Mesenchymal stem cell (in vitro differentiated cells and primary cell): ENCODE measurements around the gene OR4D10.

Experiments
- DNase-seq: peaks from one replicate; pipeline ENCODE4 v3.0.0-alpha.2; 2013
- H2AFZ ChIP-seq: one replicate; pipeline ENCODE4 v1.6.1; 2013; ENCODE audit warnings: low read depth, mild to moderate bottlenecking, control low read depth, inconsistent platforms, low read length, moderate library complexity
- H2AK5ac ChIP-seq: 2 replicates; pipeline ENCODE4 v1.6.1; 2013; ENCODE audit warnings: low read length, moderate library complexity, mild to moderate bottlenecking, inconsistent platforms; ENCODE audit not compliant: severe bottlenecking
- H2BK120ac ChIP-seq: one replicate; pipeline ENCODE4 v1.6.1; 2013; ENCODE audit warnings: low read depth, mild to moderate bottlenecking, inconsistent platforms, low read length, moderate library complexity
- H2BK12ac ChIP-seq, 2 experiments: one replicate each; pipeline ENCODE4 v1.6.1; 2013; ENCODE audit warnings: inconsistent platforms in 2 of 2, low read length in 2 of 2, mild to moderate bottlenecking in 2 of 2, moderate library complexity in 2 of 2, control low read depth in 1 of 2
- H2BK15ac ChIP-seq: one replicate; pipeline ENCODE4 v1.6.1; 2013; ENCODE audit warnings: mild to moderate bottlenecking, low read depth, inconsistent platforms; ENCODE audit not compliant: poor library complexity, severe bottlenecking
- H2BK5ac ChIP-seq: 2 replicates; pipeline ENCODE4 v1.6.1; 2013; ENCODE audit warnings: low read depth, mild to moderate bottlenecking, low read length, control low read depth, inconsistent platforms; ENCODE audit not compliant: poor library complexity, severe bottlenecking
- H3K14ac ChIP-seq, 2 experiments: one replicate each; pipeline ENCODE4 v1.6.1; 2013; ENCODE audit warnings: inconsistent platforms in 2 of 2, low read length in 2 of 2, control low read depth in 1 of 2, mild to moderate bottlenecking in 1 of 2, moderate library complexity in 1 of 2
- H3K18ac ChIP-seq, 2 experiments: one replicate each; pipeline ENCODE4 v1.6.1; 2013; ENCODE audit warnings: inconsistent platforms in 2 of 2, low read length in 2 of 2, control low read depth in 1 of 2, low read depth in 1 of 2, mild to moderate bottlenecking in 1 of 2
- H3K23ac ChIP-seq, 2 experiments: one replicate each; pipeline ENCODE4 v1.6.1; 2013; ENCODE audit warnings: inconsistent platforms in 2 of 2, low read length in 2 of 2, mild to moderate bottlenecking in 2 of 2, moderate library complexity in 2 of 2, control low read depth in 1 of 2
- H3K27ac ChIP-seq: 2 replicates; pipeline ENCODE4 v1.5.1; 2013; ENCODE audit warnings: mild to moderate bottlenecking, moderate library complexity, low read length, control low read depth, inconsistent platforms; ENCODE audit not compliant: poor library complexity, severe bottlenecking
- H3K27me3 ChIP-seq, 2 experiments: 2 replicates each; pipeline versions ENCODE4 v1.6.1 to v1.7.0; 2013; ENCODE audit warnings: low read length in 2 of 2, mild to moderate bottlenecking in 2 of 2, moderate library complexity in 2 of 2, control low read depth in 1 of 2, inconsistent platforms in 1 of 2; ENCODE audit not compliant: control insufficient read depth in 1 of 2, insufficient read depth in 1 of 2
- H3K36me3 ChIP-seq, 2 experiments: 2 replicates each; pipeline versions ENCODE4 v1.6.1 to v1.7.0; 2013; ENCODE audit warnings: low read length in 2 of 2, control low read depth in 1 of 2, inconsistent platforms in 1 of 2, low read depth in 1 of 2, mild to moderate bottlenecking in 1 of 2; ENCODE audit not compliant: insufficient read depth in 2 of 2, control insufficient read depth in 1 of 2
- H3K4ac ChIP-seq, 2 experiments: one replicate each; pipeline ENCODE4 v1.6.1; 2013; ENCODE audit warnings: inconsistent platforms in 2 of 2, low read length in 2 of 2, mild to moderate bottlenecking in 2 of 2, moderate library complexity in 2 of 2, control low read depth in 1 of 2, low read depth in 1 of 2
- H3K4me1 ChIP-seq: 2 replicates; pipeline ENCODE4 v1.6.1; 2013; ENCODE audit warnings: low read depth, low read length, control low read depth; ENCODE audit not compliant: control insufficient read depth, insufficient read depth
- H3K4me2 ChIP-seq: 2 replicates; pipeline ENCODE4 v1.6.1; 2013; ENCODE audit warnings: low read length, mild to moderate bottlenecking, inconsistent platforms; ENCODE audit not compliant: poor library complexity, severe bottlenecking
- H3K4me3 ChIP-seq, 2 experiments: 2 replicates each; pipeline versions ENCODE4 v1.5.1 to v1.7.0; 2013; ENCODE audit warnings: low read length in 2 of 2, mild to moderate bottlenecking in 2 of 2, control low read depth in 1 of 2, low read depth in 1 of 2; ENCODE audit not compliant: insufficient read depth in 1 of 2
- H3K79me1 ChIP-seq: replicated peaks from 2 replicates; pipeline ENCODE4 v1.6.1; 2013; ENCODE audit warnings: mild to moderate bottlenecking, control low read depth, low read length, inconsistent platforms; ENCODE audit not compliant: poor library complexity, severe bottlenecking
- H3K9ac ChIP-seq: 2 replicates; pipeline ENCODE4 v1.7.0; 2013; ENCODE audit warnings: mild to moderate bottlenecking, low read length, moderate library complexity
- H3K9me3 ChIP-seq: 2 replicates; pipeline ENCODE4 v1.7.0; 2013; ENCODE audit warnings: mild to moderate bottlenecking, low read length; ENCODE audit not compliant: control insufficient read depth
- H4K8ac ChIP-seq: one replicate; pipeline ENCODE4 v1.6.1; 2013; ENCODE audit warnings: inconsistent platforms, mild to moderate bottlenecking, low read length, moderate library complexity
- H4K91ac ChIP-seq: one replicate; pipeline ENCODE4 v1.6.1; 2013; ENCODE audit warnings: mild to moderate bottlenecking, low read length, inconsistent platforms
- WGBS: methylation state at CpG from one replicate; pipeline ENCODE4 v1.1.7; 2013; ENCODE audit warnings: mixed read lengths; 5-methylcytosine and 5-hydroxymethylcytosine counted together

Gene OR4D10

GRCh38 chr11:59463190-59463641 lies 9.9 kb upstream of the OR4D10 start:
- peak overlapping the region; percentile 36 for H3K9ac ChIP-seq
- H2AK5ac ChIP-seq: no peak overlapping the region
- H2AFZ ChIP-seq: no peak overlapping the region
- H3K27me3 ChIP-seq: no peaks in the 10 kb centered on the region
- no peak overlapping the region for H3K18ac ChIP-seq
- H3K14ac ChIP-seq: no peak overlapping the region
- WGBS: 62% methylated on average over 5 of the region's 5 CpGs
- no peak for DNase-seq
- H3K36me3 ChIP-seq: no peaks in the 10 kb centered on the region
- H3K4me2 ChIP-seq: no peak overlapping the region
- H3K9me3 ChIP-seq: no peaks in the 10 kb centered on the region
- H3K4ac ChIP-seq: no peak overlapping the region
- no peak overlapping the region for H2BK15ac ChIP-seq
- no peak overlapping the region for H4K8ac ChIP-seq
- no peak overlapping the region for H3K27ac ChIP-seq
- H4K91ac ChIP-seq: no peak overlapping the region
- H2BK120ac ChIP-seq: no peak overlapping the region
- peak overlapping the region in 1 of 2 experiments; percentile 59 for H3K4me3 ChIP-seq
- H3K79me1 ChIP-seq: no peaks in the 10 kb centered on the region
- H2BK12ac ChIP-seq: no peak overlapping the region
- H3K23ac ChIP-seq: no peak overlapping the region
- no peak overlapping the region for H2BK5ac ChIP-seq
- no peaks in the 10 kb centered on the region for H3K4me1 ChIP-seq

GRCh38 chr11:59475176-59475575 lies 2.1 kb downstream of the OR4D10 start:
- H3K4me2 ChIP-seq: no peak overlapping the region
- DNase-seq: no peak
- no peak overlapping the region for H3K4ac ChIP-seq
- H3K36me3 ChIP-seq: no peaks in the 10 kb centered on the region
- H3K4me3 ChIP-seq: no peak overlapping the region
- no peak overlapping the region for H2BK5ac ChIP-seq
- no peak overlapping the region for H3K23ac ChIP-seq
- H2AFZ ChIP-seq: no peak overlapping the region
- H4K91ac ChIP-seq: no peak overlapping the region
- no peaks in the 10 kb centered on the region for H3K27me3 ChIP-seq
- no peaks in the 10 kb centered on the region for H3K79me1 ChIP-seq
- H3K9me3 ChIP-seq: no peaks in the 10 kb centered on the region
- H2BK12ac ChIP-seq: no peak overlapping the region
- H4K8ac ChIP-seq: no peak overlapping the region
- WGBS: 89% methylated on average over 6 of the region's 9 CpGs
- no peak overlapping the region for H2BK120ac ChIP-seq
- H3K14ac ChIP-seq: no peak overlapping the region
- H2BK15ac ChIP-seq: no peak overlapping the region
- H3K4me1 ChIP-seq: no peaks in the 10 kb centered on the region
- no peak overlapping the region for H3K18ac ChIP-seq
- H3K27ac ChIP-seq: no peak overlapping the region
- H3K9ac ChIP-seq: no peak overlapping the region
- no peak overlapping the region for H2AK5ac ChIP-seq

DNA sequence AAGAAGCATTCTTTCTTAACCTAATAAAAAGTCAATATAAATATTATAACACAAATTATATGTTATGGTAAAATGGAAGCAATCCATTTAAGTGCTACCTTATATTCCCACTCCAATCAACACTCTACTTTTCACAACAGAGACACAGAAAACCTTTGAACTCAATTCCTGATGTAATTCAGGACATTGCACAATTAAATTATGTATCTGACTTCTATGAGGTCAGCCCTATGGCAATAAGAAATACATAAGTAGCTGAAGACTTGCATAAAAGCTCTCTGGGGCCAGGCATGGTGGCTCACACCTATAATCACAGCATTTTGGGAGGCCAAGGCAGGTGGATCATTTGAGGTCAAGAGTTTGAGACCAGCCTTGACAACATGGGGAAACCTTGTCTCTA lies 6.8 kb downstream of the OR4D10 start:
- Histone ChIP-seq H3K27ac (no peak overlapping the region), H3K23ac (no peak overlapping the region)

DNA sequence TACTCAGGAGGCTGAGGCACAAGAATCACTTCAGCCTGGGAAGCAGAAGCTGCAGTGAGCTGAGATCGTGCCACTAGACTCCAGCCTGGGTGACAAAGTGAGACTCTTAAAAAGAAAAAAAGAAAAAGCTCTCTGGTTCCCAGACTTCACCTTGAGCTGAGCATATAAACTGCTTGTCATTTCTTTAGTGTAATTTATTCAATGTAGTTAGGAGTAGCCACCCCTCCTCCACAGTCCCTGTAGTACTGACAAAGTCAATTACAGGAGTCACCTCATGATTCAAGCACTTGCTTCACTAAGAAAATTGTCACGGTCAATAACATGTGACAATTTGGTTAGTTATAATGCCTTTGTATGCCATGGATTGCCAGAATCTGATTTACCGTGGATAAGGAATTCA lies 7.2 kb downstream of the OR4D10 start:
- Histone ChIP-seq H3K79me1 (no peaks in the 10 kb centered on the region), H3K14ac (no peak overlapping the region), H3K36me3 (no peaks in the 10 kb centered on the region), H3K9me3 (no peaks in the 10 kb centered on the region), H3K4me1 (no peaks in the 10 kb centered on the region), H3K4me3 (no peak overlapping the region), H4K8ac (no peak overlapping the region), H3K4me2 (no peak overlapping the region), H3K9ac (no peak overlapping the region), H2BK12ac (no peak overlapping the region), H3K23ac (no peak overlapping the region), H2BK5ac (no peak overlapping the region), H2BK15ac (no peak overlapping the region), H2BK120ac (no peak overlapping the region), H2AK5ac (no peak overlapping the region), H3K27me3 (no peaks in the 10 kb centered on the region), H3K27ac (no peak overlapping the region), H2AFZ (no peak overlapping the region), H3K18ac (no peak overlapping the region), H4K91ac (no peak overlapping the region), H3K4ac (no peak overlapping the region)
- WGBS: 77% methylated on average over 3 of the region's 3 CpGs
- no peak for DNase-seq

More for the DNA sequence above, 6.8 kb downstream of the OR4D10 start:
- no peak for DNase-seq
- no peak overlapping the region for H2BK12ac ChIP-seq
- no peaks in the 10 kb centered on the region for H3K27me3 ChIP-seq
- no peak overlapping the region for H2AFZ ChIP-seq
- no peak overlapping the region for H2BK120ac ChIP-seq
- no peaks in the 10 kb centered on the region for H3K9me3 ChIP-seq
- H3K14ac ChIP-seq: no peak overlapping the region
- H3K79me1 ChIP-seq: no peaks in the 10 kb centered on the region
- no peak overlapping the region for H3K4me3 ChIP-seq
- no peak overlapping the region for H2BK5ac ChIP-seq
- H3K4me2 ChIP-seq: no peak overlapping the region
- H3K4me1 ChIP-seq: no peaks in the 10 kb centered on the region
- no peaks in the 10 kb centered on the region for H3K36me3 ChIP-seq
- H3K9ac ChIP-seq: no peak overlapping the region
- no peak overlapping the region for H4K91ac ChIP-seq
- H4K8ac ChIP-seq: no peak overlapping the region
- no peak overlapping the region for H3K4ac ChIP-seq
- H2BK15ac ChIP-seq: no peak overlapping the region
- H2AK5ac ChIP-seq: no peak overlapping the region
- H3K18ac ChIP-seq: no peak overlapping the region
